ENCODE measurements around the gene GRAMD2B. TPM values are rescaled to one million over a fixed set of nuclear protein-coding genes. Genes with fewer than 3 reads are reported as not detected.

The GRAMD2B gene
- total and polyA plus RNA-seq, 2 of the 8 experiments (the other 6 are each of a cell fraction or from before 2014, with no cell fraction given), result 6.4 to 9.4 TPM

DNA sequence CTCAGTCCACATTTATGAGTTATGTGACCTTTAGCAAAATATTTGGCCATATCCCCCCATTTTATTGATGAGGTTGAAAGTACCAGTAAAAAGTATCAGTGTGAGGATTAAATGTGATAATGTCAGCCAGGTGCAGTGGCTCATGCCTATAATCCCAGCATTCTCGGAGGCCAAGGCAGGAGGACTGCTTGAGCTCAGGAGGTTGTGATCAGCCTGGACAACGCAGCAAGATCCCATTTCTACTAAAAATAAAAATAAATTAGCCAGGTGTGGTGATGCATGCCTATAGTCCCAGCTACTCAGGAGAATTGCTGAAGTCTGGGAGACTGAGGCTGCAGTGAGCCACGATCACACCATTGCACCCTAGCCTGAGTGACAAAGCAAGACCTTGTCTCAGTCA is 71.2 kb downstream of the GRAMD2B start:
- Histone ChIP-seq H3K27ac (ENCODE audit: low read depth, low read length) (no peak overlapping the region), H3K79me2 (ENCODE audit: control insufficient read depth in 1 of 2, insufficient read depth in 2 of 2, low read length in 2 of 2) (no peaks in the 10 kb centered on the region), H3K14ac (ENCODE audit: insufficient read length) (no peak overlapping the region), H4K20me1 (replicated peaks in 1 of 2; ENCODE audit: control insufficient read depth in 1 of 2, insufficient read depth in 2 of 2, low read length in 2 of 2) (no peaks in the 10 kb centered on the region), H3K4me3 (ENCODE audit: extremely low read depth in 1 of 4, insufficient read depth in 2 of 4, low read depth in 3 of 4, low read length in 4 of 4) (no peak overlapping the region), H4K5ac (ENCODE audit: insufficient read length, low read depth, low read length) (no peak overlapping the region), H3K18ac (ENCODE audit: extremely low read depth, low read length) (no peak overlapping the region), H2BK120ac (replicated peaks; ENCODE audit: low read depth, low read length) (no peak overlapping the region), H4K8ac (ENCODE audit: extremely low read depth, insufficient read depth, low read length) (no peak overlapping the region; the same call in 1 of the 2 replicates), H3K4me1 (replicated peaks in 1 of 4; ENCODE audit: control insufficient read depth in 3 of 4, insufficient read depth in 4 of 4, low read length in 3 of 4) (no peaks in the 10 kb centered on the region), H2AFZ (ENCODE audit: low read length) (no peak overlapping the region), H2BK5ac (ENCODE audit: low read depth, low read length) (no peak overlapping the region), H3K79me1 (ENCODE audit: low read depth, low read length) (no peaks in the 10 kb centered on the region), H4K91ac (replicated peaks; ENCODE audit: insufficient read length, low read length) (no peak overlapping the region), H3K9ac (replicated peaks in 1 of 4; ENCODE audit: extremely low read depth in 1 of 4, low read depth in 3 of 4, low read length in 3 of 4) (no peak overlapping the region), H2BK12ac (ENCODE audit: low read depth, low read length) (no peak overlapping the region), H2BK20ac (ENCODE audit: low read length) (no peak overlapping the region), H3K36me3 (ENCODE audit: control insufficient read depth in 2 of 4, insufficient read depth in 4 of 4, low read length in 3 of 4) (peaks cover 1 to 12% (median 5%) of the 10 kb centered on the region in 4 experiments; a peak in 7 of 8 replicates), H3K27me3 (replicated peaks in 1 of 4; ENCODE audit: control insufficient read depth in 3 of 4, extremely low read depth in 1 of 4, insufficient read depth in 3 of 4, low read length in 3 of 4) (no peaks in the 10 kb centered on the region), H3K56ac (replicated peaks; ENCODE audit: insufficient read length, low read depth, low read length) (no peak overlapping the region), H3K9me3 (ENCODE audit: insufficient read depth in 2 of 2, low read depth in 1 of 2, low read length in 1 of 2) (no peaks in the 10 kb centered on the region), H2BK15ac (ENCODE audit: low read length) (no peak overlapping the region), H3K4me2 (ENCODE audit: insufficient read depth in 1 of 2, low read depth in 2 of 2, low read length in 2 of 2) (no peak overlapping the region), H3K4ac (replicated peaks; ENCODE audit: insufficient read length, low read depth, low read length) (no peak overlapping the region), H3K23me2 (ENCODE audit: low read depth, low read length) (no peaks in the 10 kb centered on the region), H3K23ac (ENCODE audit: insufficient read length) (no peak overlapping the region), H2AK5ac (ENCODE audit: low read depth, low read length) (no peak overlapping the region)
- TF ChIP-seq KDM1A (IDR thresholded peaks at IDR 0.05; ENCODE audit: borderline replicate concordance, low read length) (0 out of 2 replicates have a peak, but pooled peaks have one; percentile 42), SRF (IDR thresholded peaks at IDR 0.05; ENCODE audit: low read depth, low read length) (no peak)
- DNase-seq (ENCODE audit: low read depth in 1 of 2, low spot score in 2 of 2) (no peak), FAIRE-seq (no peak)
- POLR2A ChIA-PET (ENCODE audit: partially characterized antibody), result interaction anchor here (0.6 to 1.5 kb wide), 2 partner anchors 77 to 125 kb away, joined by 3 read pairs; no protein-coding TSS in a partner anchor
- CTCF ChIA-PET (ENCODE audit: partially characterized antibody), result interaction anchor here (0.7 to 2.0 kb wide), 5 partner anchors 41 to 1428 kb away, joined by 3 to 8 read pairs (median 3); no protein-coding TSS in a partner anchor
- 87% methylated on average over 3 of the region's 3 CpGs; no CpG with 5 or more reads in 1 of the 2 experiments for WGBS, 2 experiments (ENCODE audit: extremely low coverage in 1 of 2, insufficient coverage in 1 of 2, insufficient read length in 1 of 2, insufficient replicate concordance in 2 of 2, low coverage in 1 of 2, low lambda C conversion rate in 2 of 2, missing lambda C conversion rate in 1 of 2)

Measured in H1 (cell line).